Thymus (tissue), 2 donors: Measurements from ENCODE around the gene TMEM151A. TPM values are rescaled to one million over a fixed set of nuclear protein-coding genes. Genes with fewer than 3 reads are reported as not detected.

ENCODE experiments used
- polyA plus RNA-seq: library from polyadenylated mRNA; stranded (reverse); fragments of 200-250 nt; gene quantifications from one replicate; pipeline ENCODE4 v1.2.3, GENCODE V29; 2013
- total RNA-seq: library from RNA; stranded (reverse); fragments of 120-200 nt; gene quantifications from one replicate; pipeline ENCODE4 v1.2.4, GENCODE V29; 2013
- donor health status: healthy.

Gene TMEM151A
- total and polyA plus RNA-seq, 2 donors, result 0.02 TPM; not detected in 1

Other genes with a start within 250 kb of the TMEM151A start
- 0.42 TPM for gene GAL3ST3, start 242.7 kb upstream of the TMEM151A start, total RNA-seq
- gene GAL3ST3, start 242.7 kb upstream of the TMEM151A start, polyA plus RNA-seq, result 0.25 TPM
- gene SF3B2, start 239.5 kb upstream of the TMEM151A start, total RNA-seq, result 127 TPM
- gene SF3B2, start 239.5 kb upstream of the TMEM151A start, polyA plus RNA-seq, result 147 TPM
- 9.2 TPM for gene PACS1, start 221.6 kb upstream of the TMEM151A start, total RNA-seq
- 29.5 TPM for gene PACS1, start 221.6 kb upstream of the TMEM151A start, polyA plus RNA-seq
- gene KLC2, start 34.2 kb upstream of the TMEM151A start, total RNA-seq, result 12.6 TPM
- gene KLC2, start 34.2 kb upstream of the TMEM151A start, polyA plus RNA-seq, result 36.5 TPM
- gene RAB1B, start 23.3 kb upstream of the TMEM151A start, total RNA-seq, result 80.8 TPM
- gene RAB1B, start 23.3 kb upstream of the TMEM151A start, polyA plus RNA-seq, result 105 TPM
- gene CNIH2, start 13.7 kb upstream of the TMEM151A start, total RNA-seq, result 1.6 TPM
- 1.6 TPM for gene CNIH2, start 13.7 kb upstream of the TMEM151A start, polyA plus RNA-seq
- 44.2 TPM for gene YIF1A, start 2.8 kb upstream of the TMEM151A start, total RNA-seq
- 57.3 TPM for gene YIF1A, start 2.8 kb upstream of the TMEM151A start, polyA plus RNA-seq
- 3.0 TPM for gene CD248, start 25.1 kb downstream of the TMEM151A start, total RNA-seq
- gene CD248, start 25.1 kb downstream of the TMEM151A start, polyA plus RNA-seq, result 7.7 TPM
- 1.1 TPM for gene RIN1, start 44.5 kb downstream of the TMEM151A start, total RNA-seq
- gene RIN1, start 44.5 kb downstream of the TMEM151A start, polyA plus RNA-seq, result 5.8 TPM
- gene BRMS1, start 53.2 kb downstream of the TMEM151A start, total RNA-seq, result 43.1 TPM
- 63.0 TPM for gene BRMS1, start 53.2 kb downstream of the TMEM151A start, polyA plus RNA-seq
- 9.9 TPM for gene B4GAT1, start 55.7 kb downstream of the TMEM151A start, total RNA-seq
- gene B4GAT1, start 55.7 kb downstream of the TMEM151A start, polyA plus RNA-seq, result 10.3 TPM
- gene SLC29A2, start 79.9 kb downstream of the TMEM151A start, total RNA-seq, result 1.6 TPM
- 14.2 TPM for gene SLC29A2, start 79.9 kb downstream of the TMEM151A start, polyA plus RNA-seq
- not detected for gene NPAS4, start 129.1 kb downstream of the TMEM151A start, total RNA-seq
- gene NPAS4, start 129.1 kb downstream of the TMEM151A start, polyA plus RNA-seq, result 0.05 TPM
- gene MRPL11, start 147.0 kb downstream of the TMEM151A start, total RNA-seq, result 84.3 TPM
- gene MRPL11, start 147.0 kb downstream of the TMEM151A start, polyA plus RNA-seq, result 45.3 TPM
- 1.5 TPM for gene PELI3, start 175.0 kb downstream of the TMEM151A start, total RNA-seq
- gene PELI3, start 175.0 kb downstream of the TMEM151A start, polyA plus RNA-seq, result 2.4 TPM
- gene DPP3, start 188.5 kb downstream of the TMEM151A start, total RNA-seq, result 36.4 TPM
- 23.2 TPM for gene DPP3, start 188.5 kb downstream of the TMEM151A start, polyA plus RNA-seq
- 11.0 TPM for gene BBS1, start 218.7 kb downstream of the TMEM151A start, total RNA-seq
- gene BBS1, start 218.7 kb downstream of the TMEM151A start, polyA plus RNA-seq, result 14.1 TPM